Stimulated activated CD4-positive, alpha-beta T cell treated with anti-CD3 and anti-CD28 coated beads, Interleukin-1b, Interleukin-23, amount 100 ng/mL, for 4 hours (primary cell): ENCODE results near the gene CCDC88C.
"Not testable (repeated sequence)": the region's sequence is repeated elsewhere in the genome, so short reads cannot be mapped to it uniquely, and the experiment has no call there.

ENCODE experiments used
- DNase-seq, 2 donors: peaks; one replicate each; pipeline ENCODE4 v3.0.0-alpha.2; 2020; ENCODE audit warnings: low read depth in 2 of 2

CCDC88C gene

DNA sequence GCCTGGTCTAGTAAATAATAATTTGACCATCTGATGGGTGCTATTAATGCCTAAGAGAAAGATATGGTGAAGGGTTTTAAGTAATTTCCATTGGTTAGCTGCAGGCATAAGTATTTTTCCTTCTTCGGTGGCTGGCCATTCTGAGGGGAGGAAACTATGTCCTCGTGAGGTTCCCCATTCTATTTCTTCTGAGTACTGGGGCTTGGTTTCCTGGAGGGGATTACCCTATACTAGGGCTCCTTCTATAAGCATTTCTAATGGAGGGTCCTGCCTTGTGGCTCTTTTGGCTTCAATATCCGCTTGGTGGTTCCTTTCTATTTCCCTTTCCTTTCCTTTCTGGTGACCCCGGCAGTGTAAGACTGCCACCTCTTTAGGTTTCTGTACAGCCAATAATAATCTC, 191.3 kb downstream of the CCDC88C start:
- DNase-seq: not testable (repeated sequence)

DNA sequence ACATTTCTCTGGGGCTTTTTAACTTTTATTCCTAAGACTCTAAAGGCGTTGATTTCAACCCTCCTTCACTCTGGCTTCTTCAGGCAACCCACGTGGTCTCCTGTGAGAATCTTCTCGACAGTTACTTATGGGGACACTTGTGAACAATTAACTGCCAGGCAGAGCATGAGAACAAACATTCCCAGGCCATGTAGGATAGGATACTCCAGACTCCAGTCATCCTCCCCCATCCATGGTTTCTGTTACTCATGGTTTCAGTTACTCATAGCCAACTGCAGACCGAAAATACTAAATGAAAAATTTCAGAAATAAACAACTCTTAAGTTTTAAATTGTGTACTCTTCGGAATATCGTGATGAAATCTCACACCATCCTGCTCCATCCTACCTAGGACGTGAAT, 192.6 kb downstream of the CCDC88C start:
- no peak for DNase-seq

DNA sequence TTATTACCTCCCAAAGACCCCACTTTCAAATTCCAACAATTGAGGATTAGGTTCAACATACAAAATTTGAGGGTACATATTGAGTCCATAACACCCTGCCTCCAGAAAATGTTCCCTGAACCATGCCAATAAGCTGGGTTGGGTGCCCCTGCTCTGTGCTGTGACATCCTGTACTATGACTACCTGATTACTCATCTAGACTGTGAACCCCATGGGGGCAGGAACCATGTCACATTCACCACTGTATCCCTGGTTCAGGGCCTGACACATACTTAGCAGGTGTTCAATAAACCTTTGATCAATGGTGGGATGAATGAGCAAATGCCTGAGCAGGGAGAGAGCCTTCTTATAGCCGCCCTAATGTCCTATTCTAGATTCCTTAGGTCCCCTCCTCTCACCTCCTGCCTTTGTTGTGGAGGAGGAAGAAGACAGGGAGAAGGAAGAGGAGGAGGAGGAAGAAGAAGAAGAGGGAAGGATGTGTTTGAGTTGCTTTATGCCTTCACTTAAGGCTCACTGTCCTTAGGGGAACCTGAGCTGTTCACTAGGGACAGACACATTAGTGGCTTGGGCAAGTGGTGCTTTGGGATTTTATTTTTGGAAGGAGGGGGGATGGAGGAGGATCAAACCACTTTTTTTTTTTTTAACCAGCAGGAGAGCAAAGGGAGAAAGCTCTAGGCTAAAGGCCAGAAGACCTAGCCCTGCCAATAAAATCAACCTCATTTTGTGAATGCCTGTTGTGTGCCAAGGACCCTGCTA, 194.4 kb downstream of the CCDC88C start:
- DNase-seq: no peak
